Spinal cord (tissue), 10 donors: ENCODE results near the gene ING5. TPM values are rescaled to one million over a fixed set of nuclear protein-coding genes. Genes with fewer than 3 reads are reported as not detected.
"Not testable (repeated sequence)": the region's sequence is repeated elsewhere in the genome, so short reads cannot be mapped to it uniquely, and the experiment has no call there.

Source experiments
- DNase-seq, 6 donors: peaks; one replicate each; pipeline versions ENCODE4 v3.0.0 to v3.0.0-alpha.2; 2013 to 2015; ENCODE audit warnings: low spot score in 6 of 6, low read depth in 4 of 6
- H3K27ac ChIP-seq: one replicate; pipeline ENCODE4 v1.5.1; 2013; ENCODE audit warnings: low read depth, low read length, control low read depth
- H3K27me3 ChIP-seq: one replicate; pipeline ENCODE4 v1.6.1; 2013; ENCODE audit warnings: low read length; ENCODE audit not compliant: control insufficient read depth, insufficient read depth
- H3K36me3 ChIP-seq: one replicate; pipeline ENCODE4 v1.6.1; 2013; ENCODE audit warnings: low read length; ENCODE audit not compliant: control insufficient read depth, insufficient read depth
- H3K4me1 ChIP-seq: one replicate; pipeline ENCODE4 v1.6.1; 2013; ENCODE audit warnings: low read length; ENCODE audit not compliant: control insufficient read depth, insufficient read depth
- H3K4me3 ChIP-seq: one replicate; pipeline ENCODE4 v1.5.1; 2013; ENCODE audit warnings: low read depth, low read length, control low read depth
- H3K9me3 ChIP-seq: one replicate; pipeline ENCODE4 v1.6.1; 2013; ENCODE audit warnings: low read length; ENCODE audit not compliant: control insufficient read depth, insufficient read depth
- WGBS: methylation state at CpG from one replicate; pipeline ENCODE4 v1.1.5; 2013; ENCODE audit warnings: missing lambda C conversion rate; ENCODE audit not compliant: insufficient coverage; 5-methylcytosine and 5-hydroxymethylcytosine counted together
- polyA plus RNA-seq, 2 donors: library from polyadenylated mRNA; unstranded; fragments of 120-200 nt; gene quantifications; one replicate each; pipeline ENCODE4 v1.2.1, GENCODE V29; 2013; ENCODE audit not compliant: insufficient read length in 2 of 2
- total RNA-seq, 2 donors: library from RNA; depleted of rRNA in 1 of 2; stranded (reverse); fragments of 120-200 nt in 1 of 2; fragments of >200 nt in 1 of 2; gene quantifications; one replicate each; pipeline versions ENCODE4 v1.2.3 to v1.2.4, GENCODE V29; 2013 to 2014
- donor health status: healthy.

ING5 gene
- total and polyA plus RNA-seq, 4 donors: 29.9 to 51.2 (median 35.8) TPM

DNA sequence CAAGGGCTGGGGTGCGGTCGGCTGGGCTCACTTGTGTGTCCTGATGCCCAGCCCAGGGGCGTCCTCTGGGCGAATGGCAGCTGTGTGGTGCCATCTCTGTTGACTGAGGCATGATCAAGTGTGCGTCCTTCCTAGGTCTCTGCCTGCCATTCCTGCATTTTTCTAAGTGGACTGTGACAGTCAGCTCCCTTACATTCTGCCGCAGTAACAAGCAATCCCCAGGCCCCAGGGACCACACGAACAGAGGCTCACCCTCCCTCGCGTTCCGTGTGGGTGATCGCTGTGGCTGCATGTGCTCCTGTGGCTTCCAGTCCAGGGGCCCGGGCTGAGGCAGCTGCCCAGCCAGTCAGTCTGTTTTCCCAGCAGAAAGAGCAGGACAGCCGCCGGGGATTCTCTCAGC is 50.4 kb downstream of the ING5 start:
- WGBS: 95% methylated on average over 14 of the region's 14 CpGs
- no peak for DNase-seq
- H3K4me1 ChIP-seq: no peaks in the 10 kb centered on the region
- no peaks in the 10 kb centered on the region for H3K9me3 ChIP-seq
- peaks cover 87% of the 10 kb centered on the region for H3K36me3 ChIP-seq
- no peak overlapping the region for H3K27ac ChIP-seq
- no peak overlapping the region for H3K4me3 ChIP-seq
- H3K27me3 ChIP-seq: no peaks in the 10 kb centered on the region

GRCh38 chr2:241752689-241753276 is 50.9 kb downstream of the ING5 start:
- Histone ChIP-seq H3K4me1 (no peaks in the 10 kb centered on the region), H3K27me3 (no peaks in the 10 kb centered on the region), H3K9me3 (no peaks in the 10 kb centered on the region), H3K27ac (no peak overlapping the region), H3K4me3 (no peak overlapping the region), H3K36me3 (peaks cover 83% of the 10 kb centered on the region)
- 96% methylated on average over 17 of the region's 21 CpGs for WGBS
- no peak for DNase-seq

GRCh38 chr2:241753493-241753892 is 51.7 kb downstream of the ING5 start:
- Histone ChIP-seq H3K9me3 (no peaks in the 10 kb centered on the region), H3K36me3 (peaks cover 78% of the 10 kb centered on the region), H3K4me3 (no peak overlapping the region), H3K27me3 (no peaks in the 10 kb centered on the region), H3K4me1 (no peaks in the 10 kb centered on the region), H3K27ac (no peak overlapping the region)
- DNase-seq: no peak
- WGBS: 94% methylated on average over 16 of the region's 17 CpGs

DNA sequence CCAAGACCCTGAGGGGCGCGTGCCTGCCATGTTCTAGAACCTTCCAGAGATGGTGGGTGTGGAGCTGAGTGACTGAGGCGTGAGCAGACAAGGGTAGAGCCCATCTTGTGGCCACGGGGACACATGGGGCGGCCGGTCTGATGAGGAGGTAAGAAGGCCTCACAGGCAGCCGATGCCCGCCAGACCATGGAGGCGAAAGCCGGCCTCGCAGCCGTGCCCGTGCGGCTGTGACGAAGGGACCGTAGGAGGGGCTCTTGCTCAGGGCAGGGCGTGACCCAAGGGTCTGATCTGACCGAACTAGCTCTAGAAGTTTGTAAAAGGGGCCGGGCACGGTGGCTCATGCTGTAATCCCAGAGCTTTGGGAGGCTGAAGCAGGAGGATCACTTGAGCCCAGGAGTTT is 52.2 kb downstream of the ING5 start:
- H3K4me1 ChIP-seq: no peaks in the 10 kb centered on the region
- H3K9me3 ChIP-seq: no peaks in the 10 kb centered on the region
- no peaks in the 10 kb centered on the region for H3K27me3 ChIP-seq
- no peak for DNase-seq
- no peak overlapping the region for H3K27ac ChIP-seq
- H3K36me3 ChIP-seq: peaks cover 75% of the 10 kb centered on the region
- no peak overlapping the region for H3K4me3 ChIP-seq
- 93% methylated on average over 20 of the region's 20 CpGs for WGBS

DNA sequence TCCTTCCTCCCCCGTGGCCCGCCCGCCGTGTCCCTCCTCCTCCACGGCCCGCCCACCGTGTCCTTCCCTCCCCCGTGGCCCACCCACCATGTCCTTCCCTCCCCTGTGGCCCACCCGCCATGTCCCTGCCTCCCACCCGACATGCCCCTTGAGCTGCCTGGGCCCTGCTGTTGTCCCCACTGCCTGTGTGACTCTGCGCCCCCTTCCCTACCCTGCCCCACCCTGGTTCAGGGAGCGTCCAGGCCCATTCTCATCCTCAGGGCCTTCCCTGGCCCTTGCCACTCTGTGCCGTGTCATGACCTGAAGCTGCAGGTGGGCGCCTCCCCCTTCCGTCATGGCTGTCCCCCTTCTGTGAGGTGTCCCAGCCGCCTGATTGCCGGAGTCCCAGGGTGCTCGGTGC is 53.3 kb downstream of the ING5 start:
- Histone ChIP-seq H3K9me3 (no peaks in the 10 kb centered on the region), H3K4me1 (no peaks in the 10 kb centered on the region), H3K27ac (no peak overlapping the region), H3K36me3 (peaks cover 64% of the 10 kb centered on the region), H3K27me3 (no peaks in the 10 kb centered on the region), H3K4me3 (no peak overlapping the region)
- no peak for DNase-seq
- WGBS: 87% methylated on average over 13 of the region's 18 CpGs

GRCh38 chr2:241755777-241756176 is 53.9 kb downstream of the ING5 start:
- no peaks in the 10 kb centered on the region for H3K27me3 ChIP-seq
- no peak overlapping the region for H3K4me3 ChIP-seq
- H3K36me3 ChIP-seq: peaks cover 67% of the 10 kb centered on the region
- no peaks in the 10 kb centered on the region for H3K4me1 ChIP-seq
- H3K27ac ChIP-seq: no peak overlapping the region
- H3K9me3 ChIP-seq: peaks cover 2% of the 10 kb centered on the region
- WGBS: 96% methylated on average over 24 of the region's 27 CpGs
- DNase-seq: no peak

- peaks cover 49% of the 10 kb centered on the region for H3K36me3 ChIP-seq
- peaks cover 2% of the 10 kb centered on the region for H3K9me3 ChIP-seq
- no peak overlapping the region for H3K4me3 ChIP-seq
- 87% methylated on average over 11 of the region's 20 CpGs for WGBS
- no peak overlapping the region for H3K27ac ChIP-seq
- no peaks in the 10 kb centered on the region for H3K27me3 ChIP-seq
- no peak for DNase-seq
- H3K4me1 ChIP-seq: no peaks in the 10 kb centered on the region
Measured at GRCh38 chr2:241759067-241759807, 57.4 kb downstream of the ING5 start.

GRCh38 chr2:241759893-241760292 is 58.1 kb downstream of the ING5 start:
- no CpG with 5 or more reads among the region's 16 CpGs for whole genome bisulfite sequencing
- DNase-seq: not testable (repeated sequence)

DNA sequence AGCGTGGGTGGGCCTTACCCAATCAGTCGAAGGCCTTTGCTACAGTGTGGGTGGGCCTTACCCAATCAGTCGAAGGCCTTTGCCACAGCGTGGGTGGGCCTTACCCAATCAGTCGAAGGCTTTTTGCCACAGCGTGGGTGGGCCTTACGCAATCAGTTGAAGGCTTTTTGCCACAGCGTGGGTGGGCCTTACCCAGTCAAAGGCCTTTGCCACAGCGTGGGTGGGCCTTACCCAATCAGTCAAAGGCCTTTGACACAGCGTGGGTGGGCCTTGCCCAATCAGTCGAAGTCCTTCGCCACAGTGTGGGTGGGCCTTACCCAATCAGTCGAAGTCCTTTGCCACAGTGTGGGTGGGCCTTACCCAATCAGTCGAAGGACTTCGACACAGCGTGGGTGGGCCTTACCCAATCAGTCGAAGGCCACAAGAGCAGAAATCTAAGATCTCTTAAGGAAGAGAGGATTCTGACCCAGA is 58.5 kb downstream of the ING5 start:
- Histone ChIP-seq H3K27ac (no peak overlapping the region), H3K4me1 (no peaks in the 10 kb centered on the region), H3K27me3 (no peaks in the 10 kb centered on the region), H3K9me3 (peaks cover 2% of the 10 kb centered on the region), H3K36me3 (peaks cover 47% of the 10 kb centered on the region), H3K4me3 (no peak overlapping the region)
- 98% methylated on average over 17 of the region's 17 CpGs for WGBS
- DNase-seq: no peak

More at GRCh38 chr2:241759893-241760292, 58.1 kb downstream of the ING5 start:
- not testable (repeated sequence) for H3K27me3 ChIP-seq, H3K9me3 ChIP-seq, H3K4me3 ChIP-seq, H3K27ac ChIP-seq, H3K4me1 ChIP-seq
- H3K36me3 ChIP-seq: peaks cover 49% of the 10 kb centered on the region
